ENCODE data around the gene BNC2. TPM values are rescaled to one million over a fixed set of nuclear protein-coding genes. Genes with fewer than 3 reads are reported as not detected.

BNC2 gene
- total and polyA plus RNA-seq, 2 of the 4 experiments (the other 2 are of a cell fraction): 15.5 to 45.2 TPM

Small RNA genes lying within 50 kb of the gene (microRNA-seq; reads per million reads assigned to microRNA genes)
- not detected for gene LSM1P1 (ENCODE audit: insufficient read depth, insufficient read length)

Small RNA genes lying within 50 kb of the gene (small RNA-seq; reads per million reads assigned to genes)
- gene LSM1P1: 0 reads per million in 5 experiments
